ENCODE results near the gene COMMD1. TPM values are rescaled to one million over a fixed set of nuclear protein-coding genes. Genes with fewer than 3 reads are reported as not detected.

Gene COMMD1
- total and polyA plus RNA-seq, 2 donors (not counting 3 experiments of a cell fraction or from before 2014, with no cell fraction given) = 39.5 to 57.1 TPM

DNA sequence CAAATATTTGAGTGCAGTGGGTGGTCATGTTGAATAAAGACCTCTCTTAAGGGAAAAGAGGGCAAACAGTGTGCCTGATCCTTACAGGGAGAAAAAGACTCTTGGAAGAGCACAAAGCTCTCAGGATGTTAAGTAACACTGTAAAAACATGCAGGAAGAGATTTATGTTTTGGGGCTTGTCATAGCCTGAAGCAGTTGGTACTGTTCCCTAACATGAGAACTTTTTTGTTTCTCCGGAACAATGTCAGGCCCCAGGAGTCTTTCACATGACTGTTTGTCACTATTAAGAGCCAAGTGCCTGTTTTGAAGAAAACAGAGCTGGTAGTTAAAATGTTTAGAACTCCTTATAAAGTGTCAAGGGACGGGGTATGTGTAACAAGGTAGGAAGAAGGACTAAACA is 206.7 kb downstream of the COMMD1 start:
- no TSS peak for BruUV-seq (replicated peaks)

GRCh38 chr2:62114564-62114963 is 209.1 kb downstream of the COMMD1 start:
- no peaks in the 10 kb centered on the region for H3K9me1 ChIP-seq (replicated peaks; ENCODE audit: control insufficient read depth, extremely low read depth, insufficient read depth, low read length)
- no peak overlapping the region for H3K4me2 ChIP-seq (ENCODE audit: insufficient read depth, low read length)
- TF ChIP-seq GATA2 (IDR thresholded peaks at IDR 0.05; ENCODE audit: insufficient read depth, insufficient read length, low read depth, low read length) (no peak), POLR2AphosphoS5 (IDR thresholded peaks at IDR 0.05; ENCODE audit: insufficient read depth, low read depth, low read length) (no peak), MYC (IDR thresholded peaks at IDR 0.05; ENCODE audit: low read depth, low read length) (no peak), MAX (IDR thresholded peaks at IDR 0.05; ENCODE audit: insufficient read depth, insufficient read length) (no peak), POLR2A (IDR thresholded peaks at IDR 0.05; ENCODE audit: low read depth, low read length) (no peak), EZH2 (IDR thresholded peaks at IDR 0.05; ENCODE audit: borderline replicate concordance, low read depth, low read length, severe bottlenecking) (no peak), FOS (IDR thresholded peaks at IDR 0.05; ENCODE audit: borderline replicate concordance, insufficient read depth, low read length) (no peak), JUN (IDR thresholded peaks at IDR 0.05; ENCODE audit: borderline replicate concordance, insufficient read depth, insufficient read length, low read depth) (no peak)
- TF ChIP-seq, protein P1, sequence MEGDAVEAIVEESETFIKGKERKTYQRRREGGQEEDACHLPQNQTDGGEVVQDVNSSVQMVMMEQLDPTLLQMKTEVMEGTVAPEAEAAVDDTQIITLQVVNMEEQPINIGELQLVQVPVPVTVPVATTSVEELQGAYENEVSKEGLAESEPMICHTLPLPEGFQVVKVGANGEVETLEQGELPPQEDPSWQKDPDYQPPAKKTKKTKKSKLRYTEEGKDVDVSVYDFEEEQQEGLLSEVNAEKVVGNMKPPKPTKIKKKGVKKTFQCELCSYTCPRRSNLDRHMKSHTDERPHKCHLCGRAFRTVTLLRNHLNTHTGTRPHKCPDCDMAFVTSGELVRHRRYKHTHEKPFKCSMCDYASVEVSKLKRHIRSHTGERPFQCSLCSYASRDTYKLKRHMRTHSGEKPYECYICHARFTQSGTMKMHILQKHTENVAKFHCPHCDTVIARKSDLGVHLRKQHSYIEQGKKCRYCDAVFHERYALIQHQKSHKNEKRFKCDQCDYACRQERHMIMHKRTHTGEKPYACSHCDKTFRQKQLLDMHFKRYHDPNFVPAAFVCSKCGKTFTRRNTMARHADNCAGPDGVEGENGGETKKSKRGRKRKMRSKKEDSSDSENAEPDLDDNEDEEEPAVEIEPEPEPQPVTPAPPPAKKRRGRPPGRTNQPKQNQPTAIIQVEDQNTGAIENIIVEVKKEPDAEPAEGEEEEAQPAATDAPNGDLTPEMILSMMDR (IDR thresholded peaks at IDR 0.05; ENCODE audit: extremely low read depth in 1 of 2, insufficient read depth in 1 of 2, low read depth in 1 of 2, low read length in 2 of 2) = no peak
- no TSS peak for BruUV-seq (replicated peaks)
- H3K27ac ChIP-seq (ENCODE audit: insufficient read depth, low read depth, low read length) = no peak overlapping the region
- intact Hi-C loops (cut with micrococcal nuclease) (no loop called here), dilution Hi-C loops (cut with MboI; ENCODE audit: extremely low pct_ligation_motif_present, low sequenced_read_pairs) (no loop called here)
- no peaks in the 10 kb centered on the region for H3K79me2 ChIP-seq (ENCODE audit: control insufficient read depth, insufficient read depth, low read length)
- H3K9me3 ChIP-seq (replicated peaks; ENCODE audit: control insufficient read depth, insufficient read depth, low read length) = no peaks in the 10 kb centered on the region
- no peaks in the 10 kb centered on the region for H3K36me3 ChIP-seq (ENCODE audit: control insufficient read depth in 2 of 2, extremely low read depth in 1 of 2, insufficient read depth in 2 of 2, low read length in 2 of 2)
- CTCF ChIA-PET = interaction anchor here (1.1 kb wide), 1 partner anchor 8 kb away, joined by 4 read pairs; no protein-coding TSS in a partner anchor
- no peak overlapping the region for H3K4me3 ChIP-seq (replicated peaks in 1 of 3; ENCODE audit: insufficient read depth in 1 of 3, low read depth in 1 of 3, low read length in 3 of 3)
- FAIRE-seq = no peak
- H4K20me1 ChIP-seq (replicated peaks; ENCODE audit: control insufficient read depth, extremely low read depth, insufficient read depth, low read length) = no peaks in the 10 kb centered on the region
- H3K4me1 ChIP-seq (ENCODE audit: control insufficient read depth, extremely low read depth, insufficient read depth, low read length) = peaks cover 19% of the 10 kb centered on the region
- peak; percentile 32 for DNase-seq (ENCODE audit: low read depth, low spot score)
- no peaks in the 10 kb centered on the region for H3K27me3 ChIP-seq (ENCODE audit: control insufficient read depth in 2 of 2, insufficient read depth in 2 of 2, low read length in 2 of 2)
- POLR2A ChIA-PET = no interaction called here
- no peak overlapping the region for H3K9ac ChIP-seq (replicated peaks; ENCODE audit: extremely low read depth, insufficient read depth, low read length)
- no peak overlapping the region for H2AFZ ChIP-seq (ENCODE audit: low read depth, low read length)

More for the DNA sequence above, 206.7 kb downstream of the COMMD1 start:
- no peaks in the 10 kb centered on the region for H3K27me3 ChIP-seq (ENCODE audit: control insufficient read depth in 2 of 2, insufficient read depth in 2 of 2, low read length in 2 of 2)
- H3K4me3 ChIP-seq (replicated peaks in 1 of 3; ENCODE audit: insufficient read depth in 1 of 3, low read depth in 1 of 3, low read length in 3 of 3) = no peak overlapping the region
- no peak overlapping the region for H3K27ac ChIP-seq (ENCODE audit: insufficient read depth, low read depth, low read length)
- dilution Hi-C loops (cut with MboI; ENCODE audit: extremely low pct_ligation_motif_present, low sequenced_read_pairs) (no loop called here), intact Hi-C loops (cut with micrococcal nuclease) (no loop called here)
- no peak for TF ChIP-seq MAX (IDR thresholded peaks at IDR 0.05; ENCODE audit: insufficient read depth, insufficient read length)
- H3K9ac ChIP-seq (replicated peaks; ENCODE audit: extremely low read depth, insufficient read depth, low read length) = no peak overlapping the region
- H3K79me2 ChIP-seq (ENCODE audit: control insufficient read depth, insufficient read depth, low read length) = no peaks in the 10 kb centered on the region
- H2AFZ ChIP-seq (ENCODE audit: low read depth, low read length) = no peak overlapping the region
- H4K20me1 ChIP-seq (replicated peaks; ENCODE audit: control insufficient read depth, extremely low read depth, insufficient read depth, low read length) = no peaks in the 10 kb centered on the region
- FAIRE-seq (no peak), DNase-seq (ENCODE audit: low read depth, low spot score) (peak; percentile 83)
- no peaks in the 10 kb centered on the region for H3K9me3 ChIP-seq (replicated peaks; ENCODE audit: control insufficient read depth, insufficient read depth, low read length)
- POLR2A ChIA-PET = no interaction called here
- H3K4me2 ChIP-seq (ENCODE audit: insufficient read depth, low read length) = no peak overlapping the region
- H3K9me1 ChIP-seq (replicated peaks; ENCODE audit: control insufficient read depth, extremely low read depth, insufficient read depth, low read length) = no peaks in the 10 kb centered on the region
- H3K36me3 ChIP-seq (ENCODE audit: control insufficient read depth in 2 of 2, extremely low read depth in 1 of 2, insufficient read depth in 2 of 2, low read length in 2 of 2) = no peaks in the 10 kb centered on the region
- CTCF ChIA-PET = interaction anchor here (0.9 kb wide), 1 partner anchor 12 kb away, joined by 3 read pairs; no protein-coding TSS in a partner anchor
- H3K4me1 ChIP-seq (ENCODE audit: control insufficient read depth, extremely low read depth, insufficient read depth, low read length) = peaks cover 4% of the 10 kb centered on the region
